Activated naive CD4-positive, alpha-beta T cell treated with anti-CD3 and anti-CD28 coated beads for 36 hours (primary cell): ENCODE data around the gene DEPDC5. TPM values are rescaled to one million over a fixed set of nuclear protein-coding genes. Genes with fewer than 3 reads are reported as not detected.
"Not testable (repeated sequence)": the region's sequence is repeated elsewhere in the genome, so short reads cannot be mapped to it uniquely, and the experiment has no call there.

ENCODE experiments used
- CTCF ChIA-PET: fragments of 350-600 bp; sonication (Branson Sonifier 250); formaldehyde crosslinking; loops from one replicate; lab custom pipeline; 2021; ENCODE audit warnings: antibody characterized with exemption; lab: Charles Lee
- DNase-seq: peaks from one replicate; pipeline ENCODE4 v3.0.0-alpha.2; 2020
- H3K27ac Mint-ChIP-seq: one replicate; pipeline ENCODE4 v1.8.0; 2021; ENCODE audit warnings: mild to moderate bottlenecking, mixed read lengths
- H3K27me3 Mint-ChIP-seq: one replicate; pipeline ENCODE4 v1.8.0; 2021; ENCODE audit warnings: low read depth, mixed read lengths
- H3K36me3 Mint-ChIP-seq: one replicate; pipeline ENCODE4 v1.8.0; 2021; ENCODE audit warnings: low read depth, mixed read lengths
- H3K4me1 Mint-ChIP-seq: one replicate; pipeline ENCODE4 v1.8.0; 2021; ENCODE audit warnings: low read depth, mixed read lengths
- H3K4me3 Mint-ChIP-seq: one replicate; pipeline ENCODE4 v1.8.0; 2021; ENCODE audit warnings: mild to moderate bottlenecking, moderate library complexity, mixed read lengths
- H3K9me3 Mint-ChIP-seq: one replicate; pipeline ENCODE4 v1.8.0; 2021; ENCODE audit warnings: mixed read lengths
- intact Hi-C: fragments of 100-400 bp; cut with micrococcal nuclease; formaldehyde crosslinking; loops from one replicate; pipeline ENCODE4 v1.15.1; 2023
- total RNA-seq, 2 experiments: library from RNA; stranded (reverse); gene quantifications; one replicate each; pipeline ENCODE4 v1.2.3, GENCODE V29; 2021

Gene DEPDC5
- total RNA-seq, 2 experiments from 2014 or later: 23.6 TPM

- H3K36me3 Mint-ChIP-seq: peaks cover 18% of the 10 kb centered on the region
- H3K9me3 Mint-ChIP-seq: no peaks in the 10 kb centered on the region
- peaks cover 62% of the 10 kb centered on the region for H3K4me1 Mint-ChIP-seq
- no peak for DNase-seq
- H3K27me3 Mint-ChIP-seq: no peaks in the 10 kb centered on the region
- CTCF ChIA-PET: no interaction called here
- intact Hi-C loops: loop anchor here (1.0 to 5.0 kb wide), 5 partner anchors 194 to 458 kb away; partner anchors contain the start of genes DRG1, EIF4ENIF1, PATZ1 and PIK3IP1
- H3K4me3 Mint-ChIP-seq: peak overlapping the region; percentile 87
- peak overlapping the region; percentile 93 for H3K27ac Mint-ChIP-seq
These were observed 3.2 kb upstream of the DEPDC5 start for GRCh38 chr22:31750365-31751284.

DNA sequence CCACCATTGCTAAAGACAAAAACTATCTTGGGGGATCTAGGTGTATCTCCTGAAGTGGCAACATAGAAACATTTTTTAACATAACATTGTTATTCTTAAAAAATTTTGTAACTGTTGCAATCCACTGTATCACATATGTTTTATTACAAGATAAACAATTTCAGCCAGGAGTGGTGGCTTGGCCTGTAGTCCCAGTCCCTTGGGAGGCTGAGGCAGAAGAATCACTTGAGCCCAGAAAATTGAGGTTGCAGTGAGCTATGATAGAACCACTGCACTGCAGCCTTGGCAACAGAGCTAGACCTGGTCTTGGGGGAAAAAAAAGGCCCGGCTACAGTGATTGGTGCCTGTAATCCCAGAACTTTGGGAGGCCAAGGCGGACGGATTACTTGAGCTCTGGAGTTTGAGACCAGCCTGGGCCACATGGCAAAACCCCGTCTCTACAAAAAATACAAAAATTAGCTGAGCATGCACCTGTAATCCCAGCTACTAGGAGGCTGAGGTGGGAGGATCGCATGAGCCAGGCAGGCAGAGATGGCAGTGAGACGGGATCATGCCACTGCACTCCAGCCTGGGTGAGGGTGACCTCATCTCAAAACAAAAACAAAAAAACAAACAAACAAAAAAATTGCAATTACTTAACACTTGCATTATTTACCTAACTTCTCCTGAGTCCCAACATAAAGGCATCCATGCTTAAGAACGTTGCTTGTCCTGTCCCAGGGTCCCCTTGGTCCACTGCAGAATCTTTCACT, 1.5 kb upstream of the DEPDC5 start:
- no peak for DNase-seq
- H3K9me3 Mint-ChIP-seq: no peaks in the 10 kb centered on the region
- no peaks in the 10 kb centered on the region for H3K27me3 Mint-ChIP-seq
- peaks cover 14% of the 10 kb centered on the region for H3K36me3 Mint-ChIP-seq
- H3K27ac Mint-ChIP-seq: peak overlapping the region; percentile 96
- intact Hi-C loops: loop anchor here (5.0 kb wide), 3 partner anchors 355 to 460 kb away; partner anchors contain the start of genes DRG1, PATZ1 and PIK3IP1
- CTCF ChIA-PET: interaction anchor here (1.9 kb wide), 1 partner anchor 87 kb away, joined by 6 read pairs; no protein-coding TSS in a partner anchor
- H3K4me3 Mint-ChIP-seq: peak overlapping the region; percentile 91
- H3K4me1 Mint-ChIP-seq: peaks cover 53% of the 10 kb centered on the region

- peak; percentile 16 for DNase-seq
- intact Hi-C loops: loop anchor here (1.0 to 5.0 kb wide), 5 partner anchors 91 to 461 kb away; partner anchors contain the start of genes DRG1, PATZ1, PIK3IP1 and PISD
- peaks cover 45% of the 10 kb centered on the region for H3K4me1 Mint-ChIP-seq
- H3K9me3 Mint-ChIP-seq: no peaks in the 10 kb centered on the region
- H3K4me3 Mint-ChIP-seq: peak overlapping the region; percentile 91
- no peaks in the 10 kb centered on the region for H3K27me3 Mint-ChIP-seq
- peaks cover 8% of the 10 kb centered on the region for H3K36me3 Mint-ChIP-seq
- CTCF ChIA-PET: interaction anchor here (1.9 kb wide), 1 partner anchor 88 kb away, joined by 6 read pairs; no protein-coding TSS in a partner anchor
- H3K27ac Mint-ChIP-seq: peak overlapping the region; percentile 96
These were observed 700 bp upstream of the DEPDC5 start for GRCh38 chr22:31753005-31753633.

- no peak for DNase-seq
- CTCF ChIA-PET: interaction anchor here (0.6 kb wide), 1 partner anchor 410 kb away, joined by 3 read pairs; no protein-coding TSS in a partner anchor
- H3K27ac Mint-ChIP-seq: peak overlapping the region; percentile 96
- no peaks in the 10 kb centered on the region for H3K9me3 Mint-ChIP-seq
- H3K4me3 Mint-ChIP-seq: peak overlapping the region; percentile 91
- H3K4me1 Mint-ChIP-seq: peaks cover 35% of the 10 kb centered on the region
- H3K36me3 Mint-ChIP-seq: peaks cover 9% of the 10 kb centered on the region
- intact Hi-C loops: loop anchor here (1.0 to 5.0 kb wide), 4 partner anchors 14 to 463 kb away; partner anchors contain the start of genes DRG1, PATZ1 and PIK3IP1
- no peaks in the 10 kb centered on the region for H3K27me3 Mint-ChIP-seq
These were observed 994 bp downstream of the DEPDC5 start for GRCh38 chr22:31754813-31755212.

DNA sequence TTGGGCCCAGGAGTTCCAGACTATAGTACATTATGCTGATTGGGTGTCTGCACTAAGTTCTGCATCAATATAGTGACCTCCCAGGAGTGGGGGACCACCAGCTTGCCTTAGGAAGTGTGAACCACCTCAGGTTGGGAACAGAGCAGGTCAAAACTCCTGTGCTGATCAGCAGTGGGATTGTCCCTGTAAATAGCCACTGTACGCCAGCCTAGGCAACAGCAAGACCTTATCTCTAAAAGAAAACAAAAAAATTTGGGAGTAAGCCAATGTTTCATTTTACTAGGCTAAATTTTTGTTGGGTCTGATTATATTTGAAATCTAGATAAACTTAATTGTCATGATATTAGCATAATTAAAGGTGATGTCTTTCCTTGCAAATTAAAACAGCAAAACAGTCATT, 3.4 kb downstream of the DEPDC5 start:
- Mint-ChIP-seq H3K27ac (no peak overlapping the region), H3K9me3 (no peaks in the 10 kb centered on the region), H3K4me1 (peaks cover 25% of the 10 kb centered on the region), H3K27me3 (no peaks in the 10 kb centered on the region), H3K4me3 (no peak overlapping the region), H3K36me3 (peaks cover 13% of the 10 kb centered on the region)
- no peak for DNase-seq
- CTCF ChIA-PET: no interaction called here
- intact Hi-C loops: no loop called here

DNA sequence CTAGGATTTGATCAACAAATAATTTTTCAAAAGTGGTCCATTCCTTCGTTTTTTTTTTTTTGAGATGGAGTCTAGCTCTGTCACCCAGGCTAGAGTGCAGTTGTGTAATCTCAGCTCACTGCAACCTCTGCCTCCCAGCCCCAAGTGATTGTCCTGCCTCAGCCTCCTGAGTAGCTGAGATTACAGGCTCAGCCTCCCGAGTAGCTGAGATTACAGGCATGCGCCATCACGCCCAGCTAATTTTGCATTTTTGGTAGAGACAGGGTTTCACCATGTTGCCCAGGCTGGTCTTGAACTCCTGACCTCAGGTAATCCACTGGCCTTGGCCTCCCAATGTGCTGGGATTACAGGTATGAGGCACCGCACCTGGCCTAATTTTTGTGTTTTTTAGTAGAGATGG, 5.0 kb downstream of the DEPDC5 start:
- DNase-seq, intact Hi-C loops, H3K9me3 Mint-ChIP-seq, H3K27ac Mint-ChIP-seq, H3K27me3 Mint-ChIP-seq, H3K4me3 Mint-ChIP-seq: not testable (repeated sequence)
- peaks cover 15% of the 10 kb centered on the region for H3K36me3 Mint-ChIP-seq
- CTCF ChIA-PET: interaction anchor here (0.6 to 1.0 kb wide), 2 partner anchors 27 to 211 kb away, joined by 4 to 5 read pairs; no protein-coding TSS in a partner anchor
- H3K4me1 Mint-ChIP-seq: peaks cover 15% of the 10 kb centered on the region

DNA sequence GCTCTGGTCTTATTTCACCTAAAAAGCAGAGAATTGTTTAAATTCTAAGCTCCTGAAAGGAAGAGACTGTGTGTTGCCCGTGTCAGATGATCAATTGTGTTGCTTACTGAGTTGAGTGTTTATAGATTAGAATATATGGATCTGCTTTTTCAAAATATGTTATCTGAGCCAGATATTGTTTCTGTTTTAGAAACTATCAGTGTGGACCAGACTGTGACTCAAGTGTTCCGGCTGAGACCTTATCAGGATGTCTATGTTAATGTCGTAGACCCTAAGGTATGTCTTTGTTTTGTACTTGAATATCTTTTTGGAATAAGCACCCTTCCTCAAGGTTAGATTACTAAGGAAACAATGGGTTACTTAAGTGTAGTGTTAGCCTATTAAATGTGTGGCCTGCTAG, 11.0 kb downstream of the DEPDC5 start:
- no peaks in the 10 kb centered on the region for H3K27me3 Mint-ChIP-seq
- no peak for DNase-seq
- H3K4me3 Mint-ChIP-seq: no peak overlapping the region
- intact Hi-C loops: loop anchor here (5.0 kb wide), 1 partner anchor 178 kb away; the partner anchor contains the start of gene YWHAH
- peaks cover 27% of the 10 kb centered on the region for H3K36me3 Mint-ChIP-seq
- H3K27ac Mint-ChIP-seq: no peak overlapping the region
- peaks cover 12% of the 10 kb centered on the region for H3K4me1 Mint-ChIP-seq
- no peaks in the 10 kb centered on the region for H3K9me3 Mint-ChIP-seq
- CTCF ChIA-PET: no interaction called here

- H3K27me3 Mint-ChIP-seq: no peaks in the 10 kb centered on the region
- H3K4me1 Mint-ChIP-seq: peaks cover 12% of the 10 kb centered on the region
- intact Hi-C loops: loop anchor here (1.0 to 5.0 kb wide), 3 partner anchors 14 to 174 kb away; partner anchors contain the start of genes DEPDC5 and YWHAH
- H3K36me3 Mint-ChIP-seq: peaks cover 26% of the 10 kb centered on the region
- H3K4me3 Mint-ChIP-seq: no peak overlapping the region
- DNase-seq: no peak
- CTCF ChIA-PET: interaction anchor here (1.0 kb wide), 1 partner anchor 179 kb away, joined by 3 read pairs; no protein-coding TSS in a partner anchor
- no peaks in the 10 kb centered on the region for H3K9me3 Mint-ChIP-seq
- H3K27ac Mint-ChIP-seq: peak overlapping the region; percentile 50
These were observed 14.7 kb downstream of the DEPDC5 start for GRCh38 chr22:31768422-31769059.

DNA sequence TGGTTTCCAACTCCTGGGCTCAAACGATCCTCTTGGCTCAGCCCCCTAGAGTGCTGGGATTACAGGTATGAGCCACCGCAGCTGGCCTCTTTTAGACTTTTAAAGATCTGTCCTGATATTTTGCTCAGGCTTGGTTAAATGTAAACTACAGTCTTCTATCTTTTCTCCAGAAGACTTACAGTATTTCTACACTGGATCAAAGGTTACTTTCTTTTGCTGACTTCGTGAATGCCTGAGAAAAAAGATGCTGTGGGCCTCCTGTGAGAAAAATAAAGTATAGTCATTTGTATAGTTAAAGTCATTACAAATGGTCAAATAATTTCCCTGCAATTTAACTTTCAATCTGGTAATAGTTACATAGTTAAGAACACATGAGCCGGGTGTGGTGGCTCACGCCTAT, 19.6 kb downstream of the DEPDC5 start:
- peaks cover 21% of the 10 kb centered on the region for H3K36me3 Mint-ChIP-seq
- no peak overlapping the region for H3K27ac Mint-ChIP-seq
- CTCF ChIA-PET: no interaction called here
- H3K9me3 Mint-ChIP-seq: no peaks in the 10 kb centered on the region
- H3K4me3 Mint-ChIP-seq: no peak overlapping the region
- H3K4me1 Mint-ChIP-seq: peaks cover 11% of the 10 kb centered on the region
- intact Hi-C loops: no loop called here
- H3K27me3 Mint-ChIP-seq: no peaks in the 10 kb centered on the region
- DNase-seq: no peak

DNA sequence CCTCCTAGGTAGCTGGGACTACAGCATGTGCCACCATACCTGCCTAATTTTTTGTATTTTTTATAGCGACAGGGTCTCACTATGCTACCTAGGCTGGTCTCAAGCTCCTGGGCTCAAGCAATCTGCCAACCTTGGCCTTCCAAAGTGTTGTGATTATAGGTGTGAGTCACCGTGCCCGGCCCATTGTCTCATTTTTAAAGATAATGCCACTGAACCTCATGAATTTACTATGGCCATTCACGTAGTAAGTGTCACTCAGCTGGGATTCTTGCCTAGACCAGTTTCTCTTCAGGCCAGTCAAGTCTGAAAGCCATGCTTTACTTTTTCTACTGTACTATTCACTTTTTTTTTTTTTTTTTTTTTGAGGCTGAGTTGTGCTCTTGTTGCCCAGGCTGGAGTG, 22.4 kb downstream of the DEPDC5 start:
- no peaks in the 10 kb centered on the region for H3K9me3 Mint-ChIP-seq
- no peaks in the 10 kb centered on the region for H3K4me1 Mint-ChIP-seq
- peaks cover 19% of the 10 kb centered on the region for H3K36me3 Mint-ChIP-seq
- H3K4me3 Mint-ChIP-seq: no peak overlapping the region
- DNase-seq: no peak
- CTCF ChIA-PET: interaction anchor here (0.7 kb wide), 1 partner anchor 367 kb away, joined by 3 read pairs; no protein-coding TSS in a partner anchor
- no peak overlapping the region for H3K27ac Mint-ChIP-seq
- intact Hi-C loops: no loop called here
- no peaks in the 10 kb centered on the region for H3K27me3 Mint-ChIP-seq

- H3K4me3 Mint-ChIP-seq: no peak overlapping the region
- intact Hi-C loops: no loop called here
- H3K36me3 Mint-ChIP-seq: peaks cover 11% of the 10 kb centered on the region
- H3K27me3 Mint-ChIP-seq: no peaks in the 10 kb centered on the region
- no peak for DNase-seq
- no peak overlapping the region for H3K27ac Mint-ChIP-seq
- CTCF ChIA-PET: interaction anchor here (0.6 kb wide), 1 partner anchor 191 kb away, joined by 3 read pairs; no protein-coding TSS in a partner anchor
- no peaks in the 10 kb centered on the region for H3K4me1 Mint-ChIP-seq
- H3K9me3 Mint-ChIP-seq: no peaks in the 10 kb centered on the region
These were observed 36.0 kb downstream of the DEPDC5 start for GRCh38 chr22:31789803-31790202.
